Karpas-422 (cell line): Measurements from ENCODE around the gene NCBP2L. TPM values are rescaled to one million over a fixed set of nuclear protein-coding genes. Genes with fewer than 3 reads are reported as not detected.

Source experiments
- DNase-seq: peaks from one replicate; pipeline ENCODE4 v3.0.0-alpha.2; 2015
- H2AFZ ChIP-seq: fragments of 200-600 bp; sonication (generic); 2 replicates; pipeline ENCODE4 v1.6.1; 2014; ENCODE audit warnings: antibody characterized with exemption, low read length, mixed read lengths
- H3K27ac ChIP-seq: fragments of 200-600 bp; sonication (generic); 2 replicates; pipeline ENCODE4 v1.5.1; 2014; ENCODE audit warnings: mild to moderate bottlenecking, low read length, moderate library complexity
- H3K27me3 ChIP-seq: fragments of 200-600 bp; sonication (generic); 2 replicates; pipeline ENCODE4 v1.6.1; 2014; ENCODE audit warnings: low read length, mixed read lengths
- H3K36me3 ChIP-seq: fragments of 200-600 bp; sonication (generic); 2 replicates; pipeline ENCODE4 v1.6.1; 2014; ENCODE audit warnings: low read length, mixed read lengths; ENCODE audit not compliant: insufficient read depth
- H3K4me1 ChIP-seq: fragments of 200-600 bp; sonication (generic); 2 replicates; pipeline ENCODE4 v1.6.1; 2014; ENCODE audit warnings: mild to moderate bottlenecking, low read length, mixed read lengths
- H3K4me2 ChIP-seq: fragments of 200-600 bp; sonication (generic); 2 replicates; pipeline ENCODE4 v1.6.1; 2014; ENCODE audit warnings: low read length, low read depth, mild to moderate bottlenecking; ENCODE audit not compliant: poor library complexity, severe bottlenecking
- H3K4me3 ChIP-seq: fragments of 200-600 bp; sonication (generic); 2 replicates; pipeline ENCODE4 v1.5.1; 2014; ENCODE audit warnings: mild to moderate bottlenecking, antibody characterized with exemption, low read length, mixed read lengths
- H3K79me2 ChIP-seq: fragments of 200-600 bp; sonication (generic); 2 replicates; pipeline ENCODE4 v1.6.1; 2014; ENCODE audit warnings: mild to moderate bottlenecking, low read length, mixed read lengths
- H3K9ac ChIP-seq: fragments of 200-600 bp; sonication (generic); 2 replicates; pipeline ENCODE4 v1.6.0; 2014; ENCODE audit warnings: low read length
- H3K9me2 ChIP-seq: fragments of 200-600 bp; sonication (generic), shearing (Covaris generic); replicated peaks from 2 replicates; pipeline ENCODE4 v1.6.0; 2014; ENCODE audit warnings: mild to moderate bottlenecking, low read length, moderate library complexity; ENCODE audit not compliant: insufficient read depth
- H3K9me3 ChIP-seq: fragments of 300-700, 200-600 bp; sonication (generic); 2 replicates; pipeline ENCODE4 v1.6.1; 2014; ENCODE audit warnings: low read length, mixed read lengths
- H4K20me1 ChIP-seq: fragments of 200-600 bp; sonication (generic); 2 replicates; pipeline ENCODE4 v1.6.1; 2014; ENCODE audit warnings: mild to moderate bottlenecking, antibody characterized with exemption, low read length, low read depth; ENCODE audit not compliant: insufficient read depth
- total RNA-seq: library from RNA; depleted of rRNA; stranded (reverse); fragments of >200 nt; shearing (Covaris generic); gene quantifications from 2 replicates; pipeline ENCODE4 v1.2.3, GENCODE V29; 2014; ENCODE audit warnings: low replicate concordance

NCBP2L gene
- total RNA-seq, 1 experiment from 2014 or later = not detected

- Histone ChIP-seq H3K9me3 (no peaks in the 10 kb centered on the region), H2AFZ (no peak overlapping the region), H4K20me1 (no peaks in the 10 kb centered on the region), H3K27ac (no peak overlapping the region), H3K79me2 (no peaks in the 10 kb centered on the region), H3K9ac (no peak overlapping the region), H3K36me3 (no peaks in the 10 kb centered on the region), H3K4me1 (no peaks in the 10 kb centered on the region), H3K9me2 (no peaks in the 10 kb centered on the region), H3K4me3 (no peak overlapping the region), H3K4me2 (no peak overlapping the region), H3K27me3 (no peaks in the 10 kb centered on the region)
- DNase-seq = no peak
Measured at GRCh38 chrX:107769581-107770317, 7.8 kb upstream of the NCBP2L start.

DNA sequence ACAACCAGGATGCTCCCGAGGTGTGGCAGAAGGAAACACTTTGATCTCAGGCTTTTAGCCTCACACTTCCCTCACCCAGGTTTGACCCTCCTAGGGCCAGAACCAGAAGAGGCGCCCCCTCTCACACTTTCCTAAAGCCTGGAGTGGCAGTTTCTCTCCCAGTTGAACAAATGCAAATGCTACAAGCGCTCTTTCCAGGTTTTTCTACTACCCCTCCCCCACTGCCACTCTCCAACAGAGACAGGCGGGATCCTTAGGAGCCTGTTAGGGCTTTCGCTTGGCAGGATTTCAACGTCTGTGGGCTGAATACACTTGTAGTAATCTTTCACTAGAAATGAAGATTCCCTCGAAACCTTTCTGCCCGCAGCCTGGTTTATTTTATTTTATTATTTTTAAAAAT, 4.3 kb upstream of the NCBP2L start:
- no peak overlapping the region for H3K4me2 ChIP-seq
- no peak for DNase-seq

DNA sequence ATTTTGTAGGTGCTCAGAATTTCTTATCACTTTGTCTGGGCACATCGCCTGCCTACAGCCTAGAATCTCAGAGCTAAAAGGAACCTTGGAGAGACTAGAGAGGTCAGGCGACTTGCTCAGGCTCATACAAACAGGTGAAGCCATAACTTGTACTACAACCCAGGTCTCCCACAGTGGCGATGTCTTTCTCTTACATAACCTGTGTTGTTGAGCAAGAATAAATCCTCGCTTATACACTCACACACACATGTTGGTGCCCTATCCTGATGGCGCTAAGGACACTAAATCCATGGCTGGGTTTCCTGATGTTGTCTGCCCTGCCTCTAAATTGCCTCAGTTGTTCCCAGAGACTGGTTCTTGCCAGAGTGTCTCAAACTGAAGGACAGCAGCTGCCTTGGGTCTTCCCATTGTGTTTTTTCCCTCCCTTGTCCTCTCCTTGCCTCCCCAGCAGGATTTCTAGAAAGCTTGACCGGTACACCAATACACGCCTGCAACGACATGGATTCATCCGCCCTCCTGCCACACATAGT, 3.6 kb upstream of the NCBP2L start:
- H3K9me2 ChIP-seq = no peaks in the 10 kb centered on the region
- no peak overlapping the region for H3K9ac ChIP-seq
- H2AFZ ChIP-seq = no peak overlapping the region
- H3K4me1 ChIP-seq = peaks cover 16% of the 10 kb centered on the region
- no peaks in the 10 kb centered on the region for H3K36me3 ChIP-seq
- no peaks in the 10 kb centered on the region for H3K79me2 ChIP-seq
- DNase-seq = no peak
- H3K9me3 ChIP-seq = no peaks in the 10 kb centered on the region
- no peaks in the 10 kb centered on the region for H4K20me1 ChIP-seq
- no peak overlapping the region for H3K27ac ChIP-seq
- no peak overlapping the region for H3K4me2 ChIP-seq
- no peaks in the 10 kb centered on the region for H3K27me3 ChIP-seq
- H3K4me3 ChIP-seq = no peak overlapping the region

More for the DNA sequence above, 4.3 kb upstream of the NCBP2L start:
- Histone ChIP-seq H3K27ac (no peak overlapping the region), H4K20me1 (no peaks in the 10 kb centered on the region), H3K27me3 (no peaks in the 10 kb centered on the region), H3K4me1 (peaks cover 16% of the 10 kb centered on the region), H3K36me3 (no peaks in the 10 kb centered on the region), H2AFZ (no peak overlapping the region), H3K9ac (no peak overlapping the region), H3K9me2 (no peaks in the 10 kb centered on the region), H3K4me3 (no peak overlapping the region), H3K9me3 (no peaks in the 10 kb centered on the region), H3K79me2 (no peaks in the 10 kb centered on the region)

DNA sequence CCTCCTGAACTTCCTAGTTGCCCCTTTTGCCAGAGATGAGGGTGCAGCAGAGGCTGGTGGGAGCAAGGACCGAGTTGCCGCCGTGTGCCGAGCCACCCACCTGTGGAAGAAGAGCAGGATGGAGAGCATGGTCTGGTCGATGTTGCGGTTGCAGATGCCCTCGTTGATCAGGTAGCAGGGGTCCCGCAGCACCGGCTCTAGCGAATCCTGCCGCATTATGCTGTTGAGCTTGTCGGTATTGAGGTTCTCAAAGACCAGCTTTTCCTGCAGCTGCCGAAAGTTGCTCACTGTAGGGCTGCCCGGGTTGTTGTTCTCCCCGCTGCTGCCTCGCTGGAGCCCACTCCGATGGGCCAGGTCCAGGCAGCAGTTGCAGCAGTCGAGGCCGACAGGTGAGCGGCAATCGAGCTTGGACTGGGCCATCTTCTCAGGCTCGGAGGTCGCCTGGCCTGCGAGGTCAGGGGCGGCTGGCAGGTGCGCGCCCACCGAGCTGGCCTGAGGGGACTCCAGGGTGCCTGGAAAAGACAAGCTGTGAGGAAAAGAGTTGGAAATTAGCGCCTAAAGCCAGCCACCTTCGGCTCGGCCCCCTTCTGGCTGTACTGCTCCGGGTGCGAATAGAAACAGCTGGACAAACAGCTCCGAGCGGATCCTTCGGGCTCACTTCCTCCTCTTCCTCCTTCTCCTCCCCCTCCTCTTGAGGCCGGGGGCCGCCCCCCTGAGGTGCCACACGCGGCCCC, 2.4 kb upstream of the NCBP2L start:
- H4K20me1 ChIP-seq = no peaks in the 10 kb centered on the region
- H3K27me3 ChIP-seq = no peaks in the 10 kb centered on the region
- H3K27ac ChIP-seq = no peak overlapping the region
- H3K4me2 ChIP-seq = peak overlapping the region; percentile 80
- no peaks in the 10 kb centered on the region for H3K9me3 ChIP-seq
- H3K4me1 ChIP-seq = peaks cover 16% of the 10 kb centered on the region
- H3K4me3 ChIP-seq = peak overlapping the region; percentile 66
- DNase-seq = no peak
- no peaks in the 10 kb centered on the region for H3K36me3 ChIP-seq
- H3K79me2 ChIP-seq = no peaks in the 10 kb centered on the region
- H3K9ac ChIP-seq = peak overlapping the region; percentile 66
- H3K9me2 ChIP-seq = no peaks in the 10 kb centered on the region
- peak overlapping the region; percentile 84; the same call in 1 of the 2 replicates for H2AFZ ChIP-seq

DNA sequence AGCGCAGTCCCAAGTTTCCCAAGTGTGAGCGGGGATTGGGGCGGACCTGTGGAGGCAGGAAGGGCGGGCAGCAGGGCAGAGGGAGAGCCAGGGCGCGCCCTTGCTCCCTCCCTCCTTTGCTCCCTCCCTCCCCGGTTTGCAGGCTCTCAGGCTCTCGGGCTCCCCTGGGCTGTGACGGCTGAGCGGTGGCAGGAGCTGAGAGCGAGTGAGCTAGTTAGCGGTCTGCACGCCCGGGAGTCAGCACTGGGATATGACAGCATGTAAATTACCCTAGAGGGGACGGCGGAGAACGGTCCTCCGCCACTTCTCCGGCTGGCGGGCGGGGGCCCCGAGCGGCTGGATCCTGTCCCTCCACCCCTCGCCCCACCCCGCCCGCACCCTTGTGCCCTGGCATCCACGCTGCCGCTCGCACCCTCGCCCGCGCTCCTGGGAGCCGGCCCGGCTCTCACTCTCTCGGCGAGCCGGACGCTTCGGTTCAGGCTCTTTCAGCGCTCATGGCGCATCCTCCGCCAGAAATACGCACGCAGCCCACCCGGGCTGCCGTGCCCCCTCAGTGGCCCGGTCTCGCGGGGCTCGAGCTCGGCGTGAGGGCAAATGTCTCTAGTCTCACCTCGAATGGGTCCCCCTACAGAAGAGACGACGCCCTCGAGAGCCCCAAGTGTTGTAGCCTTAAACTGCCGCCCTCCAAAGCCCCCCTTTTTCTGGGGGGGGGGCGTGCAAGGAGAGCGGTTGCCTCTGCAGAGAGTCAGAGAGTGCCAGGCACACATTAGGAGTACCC, 1.6 kb upstream of the NCBP2L start, which contains the start of gene TSC22D3:
Gene TSC22D3 (minus strand): TSS at position 54 of the 778 bp plus-strand sequence. CDS start 368 bp downstream, outside the sequence.
- no peaks in the 10 kb centered on the region for H3K27me3 ChIP-seq
- H3K4me3 ChIP-seq = peak within 1 kb of the TSS; percentile 66
- peak within 1 kb of the TSS; percentile 84 for H2AFZ ChIP-seq
- H3K4me1 ChIP-seq = peaks cover 16% of the 10 kb centered on the region
- DNase-seq = peak; percentile 86
- no peaks in the 10 kb centered on the region for H3K36me3 ChIP-seq
- no peak within 1 kb of the TSS for H3K27ac ChIP-seq
- no peaks in the 10 kb centered on the region for H3K9me3 ChIP-seq
- H3K9me2 ChIP-seq = no peaks in the 10 kb centered on the region
- H3K9ac ChIP-seq = peak within 1 kb of the TSS; percentile 66
- no peaks in the 10 kb centered on the region for H4K20me1 ChIP-seq
- peak within 1 kb of the TSS; percentile 80 for H3K4me2 ChIP-seq
- no peaks in the 10 kb centered on the region for H3K79me2 ChIP-seq

GRCh38 chrX:107776649-107777535, 641 bp upstream of the NCBP2L start:
- H3K27ac ChIP-seq = no peak overlapping the region
- no peaks in the 10 kb centered on the region for H3K79me2 ChIP-seq
- peak overlapping the region; percentile 66 for H3K9ac ChIP-seq
- H3K4me3 ChIP-seq = peak overlapping the region; percentile 66
- peaks cover 16% of the 10 kb centered on the region for H3K4me1 ChIP-seq
- peak overlapping the region; percentile 84 for H2AFZ ChIP-seq
- no peaks in the 10 kb centered on the region for H3K9me2 ChIP-seq
- H3K27me3 ChIP-seq = no peaks in the 10 kb centered on the region
- no peaks in the 10 kb centered on the region for H3K36me3 ChIP-seq
- peak overlapping the region; percentile 80 for H3K4me2 ChIP-seq
- no peaks in the 10 kb centered on the region for H3K9me3 ChIP-seq
- no peaks in the 10 kb centered on the region for H4K20me1 ChIP-seq
- DNase-seq = peak; percentile 94

GRCh38 chrX:107780525-107780924, 3.0 kb downstream of the NCBP2L start:
- H3K4me2 ChIP-seq = no peak overlapping the region
- no peak overlapping the region for H3K4me3 ChIP-seq
- no peak overlapping the region for H3K9ac ChIP-seq
- H3K27ac ChIP-seq = no peak overlapping the region
- H3K9me3 ChIP-seq = no peaks in the 10 kb centered on the region
- peaks cover 12% of the 10 kb centered on the region for H3K4me1 ChIP-seq
- H3K27me3 ChIP-seq = no peaks in the 10 kb centered on the region
- no peaks in the 10 kb centered on the region for H3K36me3 ChIP-seq
- no peak for DNase-seq
- no peaks in the 10 kb centered on the region for H4K20me1 ChIP-seq
- H2AFZ ChIP-seq = no peak overlapping the region
- H3K9me2 ChIP-seq = no peaks in the 10 kb centered on the region
- H3K79me2 ChIP-seq = no peaks in the 10 kb centered on the region
